ENCODE data around the gene SMARCA4. TPM values are rescaled to one million over a fixed set of nuclear protein-coding genes. Genes with fewer than 3 reads are reported as not detected.

SMARCA4 gene
- total RNA-seq, 1 experiment from 2014 or later, result 134 TPM

DNA sequence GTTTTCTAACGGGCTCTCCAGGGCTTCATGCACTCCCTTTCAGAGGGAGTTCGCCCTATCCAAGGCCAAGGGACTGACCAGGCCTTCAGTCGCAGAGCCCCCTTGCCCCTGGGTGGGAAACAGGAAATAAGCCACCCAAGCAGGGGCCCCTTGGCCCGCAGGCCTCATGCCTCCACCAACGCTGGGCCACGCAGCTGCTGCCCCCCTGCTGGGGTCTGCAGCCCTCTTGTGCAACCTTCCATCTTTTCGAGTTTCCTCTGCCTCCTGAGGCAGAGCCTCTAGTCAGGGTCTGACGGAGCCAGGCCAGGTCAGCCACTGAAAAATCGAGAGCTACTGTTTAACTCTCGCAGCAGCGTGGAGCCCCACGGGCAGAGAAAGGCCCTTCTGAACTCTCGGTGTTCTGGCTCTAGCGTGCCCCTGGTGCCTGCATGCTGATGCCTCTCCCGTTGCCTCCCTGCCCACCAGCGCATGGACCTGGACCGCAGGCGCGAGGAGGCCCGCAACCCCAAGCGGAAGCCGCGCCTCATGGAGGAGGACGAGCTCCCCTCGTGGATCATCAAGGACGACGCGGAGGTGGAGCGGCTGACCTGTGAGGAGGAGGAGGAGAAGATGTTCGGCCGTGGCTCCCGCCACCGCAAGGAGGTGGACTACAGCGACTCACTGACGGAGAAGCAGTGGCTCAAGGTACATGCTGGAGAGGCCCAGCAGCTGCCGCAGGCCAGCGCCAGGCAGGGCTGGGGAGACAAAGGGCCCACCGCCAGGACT, 73.8 kb downstream of the SMARCA4 start:
- no peaks in the 10 kb centered on the region for H3K27me3 ChIP-seq
- DNase-seq, result no peak
- H3K4me3 ChIP-seq, result no peak overlapping the region
- H3K9me3 ChIP-seq, result no peaks in the 10 kb centered on the region
- peaks cover 97% of the 10 kb centered on the region for H3K36me3 ChIP-seq

DNA sequence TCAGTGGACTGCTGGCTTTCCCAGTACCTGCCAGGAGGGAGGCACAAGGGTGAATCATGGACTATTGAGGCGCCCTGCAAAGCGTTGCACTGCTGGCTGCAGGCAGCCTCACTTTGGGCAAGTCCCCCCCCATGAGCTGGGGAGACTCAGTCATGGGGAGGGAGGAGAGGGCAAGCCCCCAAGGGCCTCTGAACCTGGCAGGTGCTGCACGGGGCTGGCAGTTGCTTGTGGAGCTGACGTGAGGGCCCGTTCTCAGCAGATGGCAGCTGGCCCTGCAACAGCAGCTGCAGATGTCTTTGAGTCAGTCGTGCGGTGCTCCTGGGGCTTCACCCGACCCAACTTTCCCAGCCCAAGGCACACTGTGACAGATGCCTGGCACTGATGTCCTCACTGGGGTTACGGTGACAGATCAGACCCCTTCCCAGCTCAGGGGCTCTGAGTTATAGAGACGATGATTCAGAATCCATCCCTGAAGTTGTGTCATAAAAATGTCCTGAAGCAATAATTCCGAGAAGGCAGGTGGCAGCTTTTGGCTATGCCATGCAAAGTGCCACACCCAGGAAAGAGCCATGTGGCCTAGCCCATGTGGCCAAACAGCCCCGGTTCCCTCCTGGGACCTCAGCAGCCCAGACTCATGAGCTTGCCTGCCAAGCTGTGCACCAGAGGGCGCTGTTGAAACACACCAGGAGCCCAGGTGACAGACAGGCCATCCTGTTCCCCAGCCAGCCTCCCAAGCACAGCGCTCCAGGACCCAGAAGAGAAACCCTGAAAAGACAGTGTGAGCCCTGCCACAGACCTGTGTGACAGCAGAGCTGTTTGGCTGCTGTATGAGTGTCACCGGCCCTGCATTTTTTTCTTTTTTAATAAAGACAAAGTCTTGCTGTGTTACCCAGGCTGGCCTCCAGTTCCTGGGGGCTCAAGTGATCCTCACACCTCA, 74.9 kb downstream of the SMARCA4 start:
- H3K4me3 ChIP-seq, result no peak overlapping the region
- H3K36me3 ChIP-seq, result peaks cover 97% of the 10 kb centered on the region
- no peaks in the 10 kb centered on the region for H3K27me3 ChIP-seq
- H3K9me3 ChIP-seq, result no peaks in the 10 kb centered on the region
- peak; percentile 81 for DNase-seq

DNA sequence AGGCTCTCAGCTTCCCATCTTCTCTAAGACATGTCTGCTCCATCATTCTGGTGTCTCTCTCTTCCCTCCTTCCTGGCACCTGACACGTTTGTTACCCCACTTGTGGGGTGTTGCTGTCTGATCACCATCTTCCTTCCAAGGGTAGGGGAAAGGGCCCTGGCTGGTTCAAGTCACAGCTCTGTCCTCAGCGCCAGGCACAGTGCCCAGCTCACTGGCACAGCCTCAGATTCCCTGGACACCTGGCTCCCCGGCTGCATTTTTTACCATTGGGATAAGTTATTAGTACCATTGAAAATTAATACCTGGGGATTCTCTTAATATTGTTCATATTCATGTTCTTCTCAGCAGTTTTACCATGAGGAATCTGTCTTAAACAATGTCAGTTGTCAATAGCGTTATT, 77.7 kb downstream of the SMARCA4 start:
- Histone ChIP-seq H3K27me3 (no peaks in the 10 kb centered on the region), H3K36me3 (peaks cover 98% of the 10 kb centered on the region), H3K9me3 (no peaks in the 10 kb centered on the region), H3K4me3 (no peak overlapping the region)
- no peak for DNase-seq

DNA sequence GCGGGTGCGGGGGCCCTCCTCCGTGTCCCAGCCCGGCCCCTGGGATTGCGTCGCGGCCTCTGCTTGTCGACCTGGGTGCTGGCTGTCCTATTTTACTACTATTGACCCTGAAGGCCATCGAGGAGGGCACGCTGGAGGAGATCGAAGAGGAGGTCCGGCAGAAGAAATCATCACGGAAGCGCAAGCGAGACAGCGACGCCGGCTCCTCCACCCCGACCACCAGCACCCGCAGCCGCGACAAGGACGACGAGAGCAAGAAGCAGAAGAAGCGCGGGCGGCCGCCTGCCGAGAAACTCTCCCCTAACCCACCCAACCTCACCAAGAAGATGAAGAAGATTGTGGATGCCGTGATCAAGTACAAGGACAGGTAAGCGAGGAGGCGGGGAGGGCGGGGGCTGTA, 80.4 kb downstream of the SMARCA4 start:
- Histone ChIP-seq H3K4me3 (no peak overlapping the region), H3K9me3 (no peaks in the 10 kb centered on the region), H3K27me3 (no peaks in the 10 kb centered on the region), H3K36me3 (peaks cover 99% of the 10 kb centered on the region)
- no peak for DNase-seq

DNA sequence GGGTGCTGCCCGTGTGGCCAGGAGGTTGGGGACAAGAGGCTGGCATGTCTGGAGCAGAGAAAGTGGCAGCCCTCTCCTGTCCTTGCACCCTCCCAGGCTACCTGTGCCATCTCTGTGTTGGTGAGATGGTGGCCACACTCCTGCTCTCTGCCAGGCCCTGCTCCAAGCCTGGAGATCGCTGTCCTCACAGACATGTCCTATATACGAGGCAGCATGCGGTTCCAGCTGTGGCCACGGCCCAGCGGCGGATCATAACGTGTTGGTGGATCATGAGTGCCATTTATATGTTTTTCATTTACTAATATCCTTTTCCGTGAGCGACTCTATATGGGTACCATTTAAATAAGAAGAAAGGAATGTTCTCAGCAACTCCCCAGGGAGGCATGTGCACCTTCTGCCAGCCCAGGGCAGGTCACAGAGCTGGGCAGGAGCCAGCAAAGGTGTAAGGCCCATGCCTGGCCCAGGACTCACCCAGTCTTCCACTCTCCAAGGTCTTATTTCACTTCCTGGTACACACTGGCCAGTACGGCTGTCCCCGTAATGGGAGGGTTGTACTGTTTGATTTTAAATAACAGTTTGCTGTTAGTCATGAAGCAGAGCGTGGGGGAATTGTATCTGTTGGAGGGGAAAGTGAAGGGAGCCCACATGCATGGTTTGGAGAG, 81.3 kb downstream of the SMARCA4 start:
- H3K4me3 ChIP-seq, result no peak overlapping the region
- H3K36me3 ChIP-seq, result peaks cover 97% of the 10 kb centered on the region
- H3K27me3 ChIP-seq, result no peaks in the 10 kb centered on the region
- no peaks in the 10 kb centered on the region for H3K9me3 ChIP-seq
- no peak for DNase-seq

DNA sequence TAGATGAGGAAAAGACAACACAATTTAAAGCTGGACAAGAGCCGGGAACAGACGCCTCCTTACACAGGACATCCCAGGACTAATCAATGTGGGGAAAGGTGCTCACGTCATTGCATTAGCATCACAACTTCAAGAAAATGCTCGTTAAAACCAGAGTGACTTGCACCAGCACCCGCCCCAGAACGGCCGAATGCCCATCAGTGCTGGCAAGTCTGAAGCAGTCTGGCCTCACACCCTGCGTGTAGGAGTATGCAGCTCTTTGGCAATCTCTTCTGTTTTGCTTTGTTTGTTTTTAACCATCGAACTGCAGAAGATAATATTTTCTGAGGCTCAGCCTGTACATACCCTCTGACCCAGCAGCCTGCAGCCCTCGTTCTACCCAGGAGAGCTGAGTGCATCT, 83.6 kb downstream of the SMARCA4 start:
- no peaks in the 10 kb centered on the region for H3K27me3 ChIP-seq
- H3K9me3 ChIP-seq, result no peaks in the 10 kb centered on the region
- H3K36me3 ChIP-seq, result peaks cover 93% of the 10 kb centered on the region
- no peak for DNase-seq
- no peak overlapping the region for H3K4me3 ChIP-seq

DNA sequence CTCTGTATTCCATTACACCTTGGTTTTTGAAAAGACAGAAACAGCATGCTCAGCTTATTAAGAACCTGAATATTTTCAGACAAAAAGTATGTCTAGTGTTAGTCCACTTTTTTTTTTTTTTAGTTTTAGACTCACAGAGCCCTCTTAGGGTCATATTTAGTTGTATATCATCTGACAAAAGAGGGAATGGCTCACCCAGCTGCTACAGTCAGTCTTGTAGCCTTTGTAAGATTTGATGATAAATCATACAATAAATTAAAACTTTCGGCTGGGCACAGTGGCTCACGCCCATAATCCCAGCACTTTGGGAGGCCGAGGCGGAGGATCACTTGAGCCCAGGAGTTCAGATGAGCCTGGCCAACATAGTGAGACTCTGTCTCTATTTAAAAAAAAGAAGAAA, 84.7 kb downstream of the SMARCA4 start:
- no peaks in the 10 kb centered on the region for H3K27me3 ChIP-seq
- no peak for DNase-seq
- no peaks in the 10 kb centered on the region for H3K9me3 ChIP-seq
- H3K36me3 ChIP-seq, result peaks cover 93% of the 10 kb centered on the region
- H3K4me3 ChIP-seq, result no peak overlapping the region

DNA sequence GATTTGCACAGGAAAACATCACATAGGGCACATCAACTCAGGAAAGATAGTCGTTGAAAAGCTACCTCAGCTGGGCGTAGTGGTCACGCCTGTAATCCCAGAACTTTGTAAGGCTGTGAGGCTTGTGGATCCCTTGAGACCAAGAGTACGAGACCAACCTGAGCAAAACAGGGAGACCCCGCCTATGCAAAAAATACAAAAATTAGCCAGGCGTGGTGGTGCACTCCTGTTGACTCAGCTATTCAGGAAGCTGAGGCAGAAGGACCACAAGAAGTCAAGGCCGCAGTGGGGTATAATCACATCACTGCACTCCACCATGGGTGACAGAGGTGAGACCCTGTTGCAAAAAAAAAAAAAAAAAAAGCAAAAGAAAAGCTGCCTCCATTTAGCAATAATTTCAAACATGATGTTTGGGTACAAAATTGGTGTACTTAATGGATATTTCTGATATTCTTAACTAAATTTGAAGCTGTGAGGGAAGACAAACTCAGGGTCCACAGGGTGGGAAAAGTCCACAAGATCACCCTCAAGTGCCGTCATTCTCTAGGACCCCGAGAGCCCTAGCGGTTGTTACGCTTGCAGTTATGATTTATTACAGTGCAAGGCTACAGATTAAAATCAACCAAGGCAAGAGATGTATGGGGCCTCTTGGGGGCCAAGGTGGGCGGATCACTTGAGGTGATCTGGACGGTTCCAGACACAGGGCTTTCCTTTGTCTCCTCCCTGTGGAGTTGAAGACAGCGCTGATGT, 86.0 kb downstream of the SMARCA4 start:
- H3K36me3 ChIP-seq, result peaks cover 85% of the 10 kb centered on the region
- no peak for DNase-seq

DNA sequence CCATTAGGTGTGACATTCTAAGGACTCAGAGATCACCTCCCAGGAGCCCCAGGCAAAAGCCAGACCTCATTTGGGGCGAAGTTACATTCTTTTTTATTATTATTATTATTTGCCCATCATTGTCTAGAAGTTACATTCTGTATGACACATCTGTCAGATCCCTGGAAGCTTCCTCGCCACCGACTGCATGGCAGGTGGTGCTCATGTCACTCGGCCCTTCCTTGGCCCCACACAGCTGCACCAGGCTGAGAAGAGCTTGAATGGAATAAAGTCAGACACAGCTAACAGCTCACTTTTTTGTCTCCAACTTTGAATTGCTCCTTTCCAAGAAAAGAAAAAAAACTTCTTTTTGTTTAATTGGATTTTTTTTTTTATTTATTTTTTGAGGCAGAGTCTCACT, 87.0 kb downstream of the SMARCA4 start:
- Histone ChIP-seq H3K4me3 (no peak overlapping the region), H3K9me3 (no peaks in the 10 kb centered on the region), H3K36me3 (peaks cover 82% of the 10 kb centered on the region), H3K27me3 (no peaks in the 10 kb centered on the region)
- no peak for DNase-seq

More for the DNA sequence above, 86.0 kb downstream of the SMARCA4 start:
- H3K27me3 ChIP-seq, result no peaks in the 10 kb centered on the region
- no peak overlapping the region for H3K4me3 ChIP-seq
- no peaks in the 10 kb centered on the region for H3K9me3 ChIP-seq

DNA sequence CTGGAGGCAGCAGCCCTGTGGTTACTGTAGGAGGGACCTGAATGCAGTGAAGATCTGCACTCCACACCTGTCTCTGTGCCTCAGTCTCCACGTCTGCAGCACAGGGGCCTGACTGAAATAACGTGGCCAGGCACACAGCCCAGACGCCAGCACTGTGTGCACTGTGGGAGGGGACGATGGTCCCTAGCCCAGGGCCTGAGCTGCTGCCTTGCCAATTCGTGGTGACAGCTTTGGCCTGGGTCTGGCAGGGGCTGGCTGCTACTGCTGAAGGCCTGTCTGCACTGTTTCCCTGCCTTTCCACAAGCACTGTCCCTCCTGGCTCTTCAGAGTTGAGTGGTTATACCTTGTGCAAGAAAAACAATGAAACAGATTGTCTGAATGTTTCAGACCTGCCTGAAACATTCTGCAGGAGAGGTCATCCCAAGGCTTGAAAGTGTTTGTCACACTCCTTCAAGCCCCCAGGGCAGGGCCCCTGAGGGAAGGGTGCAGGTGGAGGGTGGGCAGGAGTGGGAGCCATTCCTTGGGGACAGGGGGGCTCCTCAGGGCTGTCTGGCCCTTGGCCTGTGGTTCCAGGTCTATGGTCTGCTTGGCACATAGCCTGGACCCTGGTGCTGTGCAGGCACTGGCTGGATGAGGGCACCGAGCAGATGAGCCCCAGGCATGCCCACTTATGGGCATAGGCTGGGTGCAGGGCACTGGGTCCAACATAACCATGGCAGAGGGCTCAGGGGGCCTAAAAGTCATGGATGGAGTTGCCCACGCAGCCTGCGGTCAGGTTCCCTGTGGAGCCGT, 89.7 kb downstream of the SMARCA4 start:
- Histone ChIP-seq H3K9me3 (no peaks in the 10 kb centered on the region), H3K4me3 (no peak overlapping the region), H3K27me3 (no peaks in the 10 kb centered on the region), H3K36me3 (peaks cover 73% of the 10 kb centered on the region)
- DNase-seq, result no peak

DNA sequence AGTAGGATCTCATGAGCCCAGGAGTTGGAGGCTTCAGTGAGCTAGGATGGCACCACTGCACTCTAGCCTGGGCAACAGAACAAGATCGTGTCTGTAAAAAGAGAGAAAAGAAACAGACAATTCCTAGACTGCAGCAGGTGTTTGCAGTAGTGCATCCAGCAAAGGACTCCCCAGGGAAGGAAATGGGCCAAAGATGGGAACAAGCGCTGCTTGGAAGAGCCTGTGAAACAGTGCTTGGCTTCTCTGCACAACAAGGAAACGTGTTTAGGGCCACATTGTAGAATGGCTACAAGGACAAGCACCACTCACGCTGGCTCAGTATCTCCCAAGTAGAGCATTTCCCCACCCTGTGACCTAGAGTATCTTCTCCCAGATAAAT, 93.0 kb downstream of the SMARCA4 start:
- H3K9me3 ChIP-seq, result no peaks in the 10 kb centered on the region
- H3K4me3 ChIP-seq, result no peak overlapping the region
- DNase-seq, result no peak
- peaks cover 74% of the 10 kb centered on the region for H3K36me3 ChIP-seq
- no peaks in the 10 kb centered on the region for H3K27me3 ChIP-seq

DNA sequence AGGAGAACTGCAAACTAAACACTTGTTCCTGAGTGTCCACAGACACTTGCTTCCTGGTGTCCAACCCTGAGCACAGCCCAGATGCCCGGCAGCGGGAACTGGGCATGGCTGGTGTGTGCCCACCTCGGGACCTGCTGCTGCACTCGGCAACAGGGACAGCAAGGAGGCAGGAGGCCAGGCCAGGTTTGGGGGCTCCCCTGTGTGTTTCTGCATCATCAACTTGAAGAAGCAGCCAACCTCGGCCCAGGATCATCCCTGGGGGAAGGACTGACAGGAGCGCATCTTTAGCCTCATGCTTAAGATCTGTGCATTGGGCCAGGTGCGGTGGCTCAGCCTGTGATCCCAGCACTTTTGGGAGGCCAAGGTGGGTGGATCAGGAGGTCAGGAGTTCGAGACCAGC, 93.4 kb downstream of the SMARCA4 start:
- peaks cover 72% of the 10 kb centered on the region for H3K36me3 ChIP-seq
- DNase-seq, result no peak
- no peaks in the 10 kb centered on the region for H3K27me3 ChIP-seq
- H3K9me3 ChIP-seq, result no peaks in the 10 kb centered on the region
- no peak overlapping the region for H3K4me3 ChIP-seq

DNA sequence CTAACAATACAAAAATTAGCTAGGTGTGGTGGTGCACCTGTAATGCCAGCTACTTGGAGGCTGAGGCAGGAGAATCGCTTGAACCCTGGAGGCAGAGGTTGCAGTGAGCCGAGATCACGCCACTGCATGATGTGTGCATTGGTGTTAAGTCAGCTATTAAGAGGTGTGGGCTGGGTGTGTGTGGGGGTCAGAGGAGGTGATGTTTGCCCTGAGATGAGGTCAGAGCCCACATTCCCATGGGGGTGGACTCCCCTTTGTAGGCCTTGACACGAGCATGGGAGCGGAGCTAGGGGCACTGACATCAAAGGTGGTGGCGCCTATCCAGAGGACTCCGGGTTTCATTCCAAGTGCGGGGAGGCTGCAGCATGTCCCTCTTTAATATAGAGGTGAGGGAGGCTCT, 93.8 kb downstream of the SMARCA4 start:
- Histone ChIP-seq H3K9me3 (no peaks in the 10 kb centered on the region), H3K4me3 (no peak overlapping the region), H3K36me3 (peaks cover 71% of the 10 kb centered on the region), H3K27me3 (no peaks in the 10 kb centered on the region)
- no peak for DNase-seq

DNA sequence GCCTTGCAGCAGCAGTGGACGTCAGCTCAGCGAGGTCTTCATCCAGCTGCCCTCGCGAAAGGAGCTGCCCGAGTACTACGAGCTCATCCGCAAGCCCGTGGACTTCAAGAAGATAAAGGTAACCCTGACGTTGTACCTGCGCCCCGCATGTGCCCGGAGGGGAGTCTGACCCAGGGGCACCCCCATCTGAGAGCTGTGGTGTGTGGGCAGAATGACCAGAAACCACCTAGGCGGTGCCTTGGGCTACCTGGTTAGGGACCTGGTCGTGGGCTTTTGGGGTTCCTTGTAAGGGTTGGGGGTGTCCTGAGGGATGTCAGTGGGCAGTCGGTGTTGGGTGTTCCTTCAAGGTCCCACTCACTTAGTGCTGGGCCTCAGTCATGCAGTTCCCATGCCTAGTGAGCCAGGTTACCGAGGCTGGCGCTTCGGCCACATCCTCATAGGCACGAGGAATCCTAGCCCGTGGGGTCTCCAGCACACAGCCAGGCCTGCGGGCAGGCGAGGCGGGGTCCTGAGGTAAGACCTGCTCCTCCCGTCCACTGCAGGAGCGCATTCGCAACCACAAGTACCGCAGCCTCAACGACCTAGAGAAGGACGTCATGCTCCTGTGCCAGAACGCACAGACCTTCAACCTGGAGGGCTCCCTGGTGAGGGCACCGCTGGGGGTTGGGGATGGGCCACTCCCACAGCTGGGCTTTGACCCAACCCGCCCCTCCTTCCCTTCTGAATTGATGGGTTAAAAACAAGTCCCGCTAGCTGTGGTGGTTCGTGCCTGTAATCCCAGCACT, 97.6 kb downstream of the SMARCA4 start:
- Histone ChIP-seq H3K9me3 (no peaks in the 10 kb centered on the region; the same call in 1 of the 2 replicates), H3K36me3 (peaks cover 79% of the 10 kb centered on the region), H3K27me3 (no peaks in the 10 kb centered on the region), H3K4me3 (no peak overlapping the region)
- no peak for DNase-seq
